ENCODE data around the gene NARF. TPM values are rescaled to one million over a fixed set of nuclear protein-coding genes. Genes with fewer than 3 reads are reported as not detected.

The NARF gene
- total RNA-seq, 1 experiment from 2014 or later = 52.4 TPM

- no peak for DNase-seq (ENCODE audit: low read depth)
Measured at GRCh38 chr17:82433560-82434215, 24.9 kb upstream of the NARF start.

GRCh38 chr17:82434216-82434565 lies 24.4 kb upstream of the NARF start:
- no peak for DNase-seq (ENCODE audit: low read depth)

GRCh38 chr17:82435103-82435502 lies 23.4 kb upstream of the NARF start:
- no peak for DNase-seq (ENCODE audit: low read depth)

GRCh38 chr17:82435601-82436583 lies 22.6 kb upstream of the NARF start:
- no peak for DNase-seq (ENCODE audit: low read depth)

GRCh38 chr17:82436601-82437324 lies 21.8 kb upstream of the NARF start:
- no peak for DNase-seq (ENCODE audit: low read depth)

- DNase-seq (ENCODE audit: low read depth) = no peak
Measured at GRCh38 chr17:82437325-82437668, 21.2 kb upstream of the NARF start.

- DNase-seq (ENCODE audit: low read depth) = no peak
Measured at GRCh38 chr17:82438401-82439193, 19.9 kb upstream of the NARF start.

- no peak for DNase-seq (ENCODE audit: low read depth)
Measured at GRCh38 chr17:82439194-82439828, 19.2 kb upstream of the NARF start.

- no peak for DNase-seq (ENCODE audit: low read depth)
Measured at GRCh38 chr17:82439829-82440365, 18.6 kb upstream of the NARF start.

GRCh38 chr17:82440469-82440981 lies 18.0 kb upstream of the NARF start:
- DNase-seq (ENCODE audit: low read depth) = no peak

- no peak for DNase-seq (ENCODE audit: low read depth)
Measured at GRCh38 chr17:82440991-82441627, 17.4 kb upstream of the NARF start.

- DNase-seq (ENCODE audit: low read depth) = no peak
Measured at GRCh38 chr17:82441691-82442487, 16.7 kb upstream of the NARF start.

- DNase-seq (ENCODE audit: low read depth) = no peak
Measured at GRCh38 chr17:82442643-82443464, 15.7 kb upstream of the NARF start.

- DNase-seq (ENCODE audit: low read depth) = no peak
Measured at GRCh38 chr17:82443465-82444283, 14.9 kb upstream of the NARF start.

- no peak for DNase-seq (ENCODE audit: low read depth)
Measured at GRCh38 chr17:82444284-82444893, 14.2 kb upstream of the NARF start.

- DNase-seq (ENCODE audit: low read depth) = peak; percentile 71
Measured at GRCh38 chr17:82444941-82445521, 13.5 kb upstream of the NARF start.

- no peak for DNase-seq (ENCODE audit: low read depth)
Measured at GRCh38 chr17:82445542-82445941, 13.0 kb upstream of the NARF start.

Measured in RPMI7951 (cell line).